A549 (cell line): ENCODE measurements around the gene NEUROG2. TPM values are rescaled to one million over a fixed set of nuclear protein-coding genes. Genes with fewer than 3 reads are reported as not detected.

Experiments used
- ATAC-seq, 2 experiments: fragments of 200-7000 bp in 1 of 2; fragments of >200 bp in 1 of 2; cut with Nextera tagmentation in 1 of 2; cut with Tn5 transposase in 1 of 2; 3 replicates each; pipeline versions ENCODE4 v1.8.0 to v1.9.1; 2018 to 2020; ENCODE audit warnings: mild to moderate bottlenecking in 1 of 2, moderate library complexity in 1 of 2
- CTCF ChIA-PET: fragments of 300-600 bp; sonication (Branson Sonifier 250); formaldehyde crosslinking; extraction: SDS; loops from one replicate; lab custom pipeline; 2021; ENCODE audit warnings: antibody characterized with exemption, inconsistent platforms; lab: Yijun Ruan, JAX
- POLR2A ChIA-PET: fragments of 350-600 bp; formaldehyde crosslinking; extraction: SDS; loops from one replicate; lab custom pipeline; 2021; ENCODE audit warnings: antibody characterized with exemption, inconsistent platforms; lab: Yijun Ruan, JAX
- DNase-seq, 2 experiments: peaks; one replicate each; pipeline versions ENCODE4 v3.0.0 to v3.0.0-alpha.2; 2011 to 2016; ENCODE audit warnings: low read depth in 1 of 2, low spot score in 1 of 2
- FAIRE-seq: peaks from 2 replicates; lab custom pipeline; 2011; peaks lifted over from hg19 to GRCh38; lab: Jason Lieb, UNC
- H3K27ac ChIP-seq, 2 experiments: fragments of >200 bp; sonication (Bioruptor Twin); formaldehyde crosslinking; 3 replicates each; pipeline ENCODE4 v1.5.1; 2016 to 2017
- H3K4me1 ChIP-seq: fragments of >200 bp; sonication (Bioruptor Twin); formaldehyde crosslinking; 3 replicates; pipeline ENCODE4 v1.6.1; 2016
- H3K4me2 ChIP-seq: fragments of >200 bp; sonication (Bioruptor Twin); formaldehyde crosslinking; 3 replicates; pipeline ENCODE4 v1.6.1; 2016
- H3K4me3 ChIP-seq: fragments of >200 bp; sonication (Bioruptor Twin); formaldehyde crosslinking; 3 replicates; pipeline ENCODE4 v1.5.1; 2016
- H3K9me3 ChIP-seq: fragments of >200 bp; sonication (Bioruptor Twin); formaldehyde crosslinking; 3 replicates; pipeline ENCODE4 v1.6.1; 2016
- BCL3 ChIP-seq: fragments of >200 bp; sonication (Bioruptor Twin); formaldehyde crosslinking; IDR thresholded peaks from 3 replicates; pipeline ENCODE4 v1.6.1; 2016
- BHLHE40 ChIP-seq: IDR thresholded peaks from 2 replicates; pipeline ENCODE4 v1.6.1; 2012; ENCODE audit warnings: low read depth, low read length, inconsistent platforms
- CBX2 ChIP-seq: fragments of 200-600 bp; sonication (generic); IDR thresholded peaks from 2 replicates; pipeline ENCODE4 v1.6.1; 2016; ENCODE audit warnings: low read depth, mild to moderate bottlenecking, borderline replicate concordance
- CHD2 ChIP-seq: fragments of 150-350 bp; IDR thresholded peaks from 2 replicates; pipeline ENCODE4 v1.6.1; 2014; ENCODE audit warnings: low read length; ENCODE audit not compliant: partially characterized antibody
- EHF ChIP-seq: fragments of 250-450 bp; sonication (Bioruptor Pico); IDR thresholded peaks from 2 replicates; pipeline ENCODE4 v1.5.0; 2020; ENCODE audit warnings: mild to moderate bottlenecking
- EP300 ChIP-seq, 2 experiments: fragments of >200 bp; sonication (Bioruptor Twin); formaldehyde crosslinking; IDR thresholded peaks; 2 replicates in 1 of 2; 3 replicates in 1 of 2; pipeline ENCODE4 v1.6.1; 2016 to 2017
- FOXS1 ChIP-seq: fragments of 250-450 bp; sonication (Bioruptor Pico); IDR thresholded peaks from 2 replicates; pipeline ENCODE4 v1.5.0; 2020; ENCODE audit warnings: mild to moderate bottlenecking, moderate library complexity
- HOXB13 ChIP-seq: fragments of 250-450 bp; sonication (Bioruptor Pico); IDR thresholded peaks from 2 replicates; pipeline ENCODE4 v1.5.0; 2020; ENCODE audit warnings: low read depth, mild to moderate bottlenecking, moderate library complexity
- HOXB5 ChIP-seq: fragments of 250-450 bp; sonication (Bioruptor Pico); IDR thresholded peaks from 2 replicates; pipeline ENCODE4 v1.5.0; 2020; ENCODE audit warnings: mild to moderate bottlenecking, moderate library complexity
- MAFK ChIP-seq: fragments of 450-650 bp; IDR thresholded peaks from 2 replicates; pipeline ENCODE4 v1.6.1; 2014; ENCODE audit not compliant: partially characterized antibody
- MYC ChIP-seq: IDR thresholded peaks from 2 replicates; pipeline ENCODE4 v1.6.1; 2012; ENCODE audit warnings: mild to moderate bottlenecking, inconsistent platforms, low read length, improper control_type of control experiment, borderline replicate concordance
- NPAS2 ChIP-seq: fragments of 250-450 bp; sonication (Bioruptor Pico); IDR thresholded peaks from 2 replicates; pipeline ENCODE4 v1.8.0; 2022; ENCODE audit warnings: mild to moderate bottlenecking, moderate library complexity, borderline replicate concordance
- POLR2A ChIP-seq: IDR thresholded peaks from 2 replicates; pipeline ENCODE4 v1.6.1; 2012; ENCODE audit warnings: mild to moderate bottlenecking, low read length
- POLR2AphosphoS2 ChIP-seq: conservative IDR thresholded peaks from 2 replicates; pipeline ENCODE4 v1.6.1; 2012; ENCODE audit warnings: low read length, improper control_type of control experiment, inconsistent platforms
- RAD21 ChIP-seq, 2 experiments: fragments of >200 bp in 1 of 2; sonication (Bioruptor Twin) in 1 of 2; formaldehyde crosslinking in 1 of 2; IDR thresholded peaks in 1 of 2; conservative IDR thresholded peaks in 1 of 2; 2 replicates in 1 of 2; 3 replicates in 1 of 2; pipeline ENCODE4 v1.6.1; 2012 to 2018; ENCODE audit warnings: inconsistent platforms in 1 of 2
- RCOR1 ChIP-seq: fragments of 150-350 bp; IDR thresholded peaks from 2 replicates; pipeline ENCODE4 v1.6.1; 2014; ENCODE audit warnings: antibody characterized with exemption, low read length, low read depth
- REST ChIP-seq: fragments of 200-600 bp; sonication (generic); IDR thresholded peaks from 2 replicates; pipeline ENCODE4 v1.6.1; 2016; ENCODE audit warnings: antibody characterized with exemption, mild to moderate bottlenecking, moderate library complexity
- RFX5 ChIP-seq: fragments of 450-650 bp; IDR thresholded peaks from 2 replicates; pipeline ENCODE4 v1.7.1; 2014; ENCODE audit warnings: antibody characterized with exemption, mild to moderate bottlenecking, moderate library complexity
- RNF2 ChIP-seq: fragments of 200-600 bp; sonication (generic); IDR thresholded peaks from 2 replicates; pipeline ENCODE4 v1.6.1; 2016; ENCODE audit warnings: low read depth, mild to moderate bottlenecking, antibody characterized with exemption, moderate library complexity, borderline replicate concordance
- SMC3 ChIP-seq: fragments of >200 bp; sonication (Bioruptor Twin); formaldehyde crosslinking; IDR thresholded peaks from 3 replicates; pipeline ENCODE4 v1.6.1; 2018; ENCODE audit warnings: inconsistent platforms
- TP53 ChIP-seq: fragments of 250-450 bp; sonication (Bioruptor Pico); IDR thresholded peaks from 2 replicates; pipeline ENCODE4 v1.5.0; 2021; ENCODE audit warnings: mild to moderate bottlenecking, moderate library complexity
- ZC3H11A ChIP-seq: fragments of 450-650 bp; IDR thresholded peaks from 2 replicates; pipeline ENCODE4 v1.6.1; 2014; ENCODE audit warnings: antibody characterized with exemption, mild to moderate bottlenecking
- ZNF302 ChIP-seq: fragments of 250-450 bp; sonication (Bioruptor Pico); IDR thresholded peaks from 2 replicates; pipeline ENCODE4 v1.9.0; 2021; ENCODE audit warnings: inconsistent platforms, mild to moderate bottlenecking, moderate library complexity
- WGBS: methylation state at CpG from one replicate; pipeline ENCODE4 v1.1.6; 2017; ENCODE audit errors: missing lambda C conversion rate; 5-methylcytosine and 5-hydroxymethylcytosine counted together
- polyA plus RNA-seq, 4 experiments: library from polyadenylated mRNA; depleted of rRNA in 3 of 4; stranded (reverse); fragments of >200 nt; fragmentation: RNase III in 1 of 4; extraction: RNeasy Plus Mini Kit Qiagen cat#74134 plus additional on column Dnase treatment in 1 of 4; gene quantifications; 2 replicates in 3 of 4; 3 replicates in 1 of 4; pipeline ENCODE4 v1.2.3, GENCODE V29; 2011 to 2017

The NEUROG2 gene
- polyA plus RNA-seq, 2 of the 4 experiments (the other 2 are of a cell fraction) = not detected

- peaks cover 14% of the 10 kb centered on the region; the same call in 2 of the 3 replicates for H3K4me1 ChIP-seq
- peak; percentile 54 to 72; a peak in 4 of 6 replicates for ATAC-seq
- no peak for FAIRE-seq
- peak overlapping the region; percentile 6; the same call in 1 of the 3 replicates for H3K4me2 ChIP-seq
- ChIA-PET CTCF (no interaction called here), POLR2A (no interaction called here)
- H3K27ac ChIP-seq = peak overlapping the region in 1 of 2 experiments; percentile 28; a peak in 1 of 6 replicates
- TF ChIP-seq REST = no peak
- no peak for TF ChIP-seq EHF (CRISPR knock-in tag)
- no peak for TF ChIP-seq BCL3
- TF ChIP-seq RNF2 = no peak
- TF ChIP-seq HOXB13 (CRISPR knock-in tag) = no peak
- TF ChIP-seq RAD21 (conservative IDR thresholded peaks at IDR 0.05 in 1 of 2, IDR thresholded peaks at IDR 0.05 in 1 of 2) = no peak
- no peak for TF ChIP-seq HOXB5
- TF ChIP-seq MYC = no peak
- no peak for TF ChIP-seq RCOR1
- no peak for TF ChIP-seq POLR2AphosphoS2
- no peak for TF ChIP-seq FOXS1 (CRISPR knock-in tag)
- TF ChIP-seq ZC3H11A = no peak
- TF ChIP-seq POLR2A = no peak
- no peak for TF ChIP-seq MAFK
- no peak for TF ChIP-seq BHLHE40
- TF ChIP-seq EP300 (IDR thresholded peaks at IDR 0.05) = no peak
- TF ChIP-seq TP53 = no peak
- TF ChIP-seq ZNF302 (CRISPR knock-in tag) = no peak
- peak in 1 of 2 experiments; percentile 32 for DNase-seq
- 40% methylated on average over 2 of the region's 2 CpGs for WGBS
- no peaks in the 10 kb centered on the region for H3K9me3 ChIP-seq
- no peak overlapping the region for H3K4me3 ChIP-seq
These were observed 36.7 kb upstream of the NEUROG2 start for GRCh38 chr4:112552668-112553067.

- TF ChIP-seq SMC3 = no peak
- TF ChIP-seq NPAS2 (CRISPR knock-in tag) = no peak
- no peak for TF ChIP-seq CHD2
- no peak for TF ChIP-seq RFX5
- TF ChIP-seq CBX2 = no peak
- Histone ChIP-seq H3K4me2 (no peak overlapping the region), H3K4me3 (no peak overlapping the region), H3K9me3 (no peaks in the 10 kb centered on the region), H3K4me1 (peaks cover 14% of the 10 kb centered on the region; the same call in 2 of the 3 replicates), H3K27ac (no peak overlapping the region)
- no peak for DNase-seq
- POLR2A ChIA-PET = no interaction called here
- WGBS = 100% methylated on average over 2 of the region's 2 CpGs
- CTCF ChIA-PET = interaction anchor here (0.7 to 1.3 kb wide), 3 partner anchors 18 to 516 kb away, joined by 3 read pairs; no protein-coding TSS in a partner anchor
- ATAC-seq = no peak
- no peak for FAIRE-seq
These were observed 34.7 kb upstream of the NEUROG2 start for GRCh38 chr4:112550728-112551127.
